Glutamatergic neuron (in vitro differentiated cells): Measurements from ENCODE around the gene ELAVL3. TPM values are rescaled to one million over a fixed set of nuclear protein-coding genes. Genes with fewer than 3 reads are reported as not detected.

Experiments used
- DNase-seq: peaks from one replicate; pipeline ENCODE4 v3.0.0; 2022
- H3K27ac Mint-ChIP-seq: one replicate; pipeline ENCODE4 v1.8.0; 2020; ENCODE audit warnings: mild to moderate bottlenecking, mixed read lengths, inconsistent platforms; ENCODE audit not compliant: unreplicated experiment
- H3K27me3 Mint-ChIP-seq: one replicate; pipeline ENCODE4 v1.8.0; 2020; ENCODE audit warnings: mild to moderate bottlenecking, moderate library complexity, mixed read lengths, inconsistent platforms; ENCODE audit not compliant: unreplicated experiment
- H3K36me3 Mint-ChIP-seq: one replicate; pipeline ENCODE4 v1.8.0; 2020; ENCODE audit warnings: mild to moderate bottlenecking, mixed read lengths, inconsistent platforms; ENCODE audit not compliant: unreplicated experiment
- H3K4me1 Mint-ChIP-seq: one replicate; pipeline ENCODE4 v1.8.0; 2020; ENCODE audit warnings: mild to moderate bottlenecking, low read depth, mixed read lengths, inconsistent platforms; ENCODE audit not compliant: unreplicated experiment
- H3K4me3 Mint-ChIP-seq: one replicate; pipeline ENCODE4 v1.8.0; 2020; ENCODE audit warnings: mild to moderate bottlenecking, mixed read lengths, inconsistent platforms; ENCODE audit not compliant: unreplicated experiment
- H3K9me3 Mint-ChIP-seq: one replicate; pipeline ENCODE4 v1.8.0; 2020; ENCODE audit warnings: mild to moderate bottlenecking, moderate library complexity, mixed read lengths, inconsistent platforms; ENCODE audit not compliant: unreplicated experiment
- CTCF ChIP-seq: fragments of 200-600 bp; sonication (generic); IDR thresholded peaks from one replicate; pipeline ENCODE4 v1.5.0; 2021; ENCODE audit not compliant: partially characterized antibody, unreplicated experiment
- long read RNA-seq: library from polyadenylated mRNA; unstranded; transcript quantifications from one replicate; pipeline ENCODE4 v2.0.0, GENCODE V29; 2020; ENCODE audit not compliant: unreplicated experiment
- total RNA-seq: library from RNA; stranded (reverse); fragmentation: NEBNext Ultra II Directional; extraction: Animal tissue kit (Norgen Biotek cat#: 25700); gene quantifications from one replicate; pipeline ENCODE4 v1.2.1, GENCODE V29; 2021; ENCODE audit not compliant: unreplicated experiment

ELAVL3 gene
- 633 TPM for total RNA-seq
- long read RNA-seq, full-length matches to known transcripts = 3 of 24 reads
- long read RNA-seq, partial matches to known transcripts = 1 of 24 reads
- long read RNA-seq, other reads (novel, unspliced or antisense) = 20 of 24 reads

DNA sequence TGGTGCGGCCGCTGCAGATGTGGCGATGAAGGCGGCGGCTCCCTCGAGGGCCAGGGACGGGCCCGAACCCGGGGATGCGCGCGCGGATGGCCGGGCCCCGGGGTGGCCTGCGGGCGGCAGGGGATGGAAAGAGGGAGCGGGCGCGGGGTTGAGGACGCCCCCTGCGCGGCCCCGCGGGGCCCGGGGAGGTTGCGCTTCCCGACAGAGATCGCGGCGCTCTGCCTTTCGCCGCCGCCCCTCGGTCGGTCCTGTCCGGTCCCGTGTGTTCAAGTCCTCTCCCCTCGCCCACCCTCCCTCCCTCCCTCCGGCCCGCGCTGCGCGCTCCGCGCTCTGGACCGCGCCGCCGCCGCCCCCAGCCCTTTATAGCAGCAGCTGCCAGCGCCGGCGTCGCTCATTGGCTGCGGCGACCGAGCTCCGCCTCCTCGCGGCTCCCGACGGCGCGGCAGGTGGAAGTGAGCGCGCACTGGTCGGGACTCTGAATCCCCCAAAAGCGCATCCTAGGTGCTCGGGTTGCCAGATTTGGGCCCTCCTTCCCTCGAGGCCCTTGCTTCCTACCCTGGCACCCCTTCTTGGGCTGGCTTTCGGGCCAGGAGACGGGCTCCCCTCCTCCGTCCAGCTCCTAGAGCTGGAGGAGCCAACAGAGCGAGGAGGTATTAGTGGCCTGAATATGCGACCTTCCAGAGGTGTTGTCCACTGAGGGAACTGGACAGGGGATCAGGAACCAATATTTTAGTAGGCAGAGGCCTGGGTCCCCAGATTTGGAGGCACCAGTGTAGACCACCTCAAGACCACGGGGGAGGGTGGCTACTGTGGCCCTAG lies at the start of gene ELAVL3:
Gene ELAVL3 (minus strand): TSS at position 332 of the 819 bp plus-strand sequence. CDS start 438 bp downstream, outside the sequence.
- Mint-ChIP-seq H3K27me3 (peaks cover 31% of the 10 kb centered on the region), H3K36me3 (peaks cover 10% of the 10 kb centered on the region), H3K4me3 (peak within 1 kb of the TSS; percentile 82)

GRCh38 chr19:11530432-11530831 lies 49.6 kb upstream of the ELAVL3 start:
- peaks cover 9% of the 10 kb centered on the region for H3K9me3 Mint-ChIP-seq
- no peaks in the 10 kb centered on the region for H3K36me3 Mint-ChIP-seq
- TF ChIP-seq CTCF = no peak
- DNase-seq = peak; percentile 75
- peaks cover 8% of the 10 kb centered on the region for H3K4me1 Mint-ChIP-seq
- peak overlapping the region; percentile 49 for H3K4me3 Mint-ChIP-seq
- H3K27ac Mint-ChIP-seq = no peak overlapping the region
- H3K27me3 Mint-ChIP-seq = peaks cover 11% of the 10 kb centered on the region

More for the DNA sequence above, at the start of gene ELAVL3:
- Mint-ChIP-seq H3K4me1 (peaks cover 18% of the 10 kb centered on the region), H3K9me3 (peaks cover 27% of the 10 kb centered on the region), H3K27ac (peak within 1 kb of the TSS; percentile 78)
- DNase-seq = peak; percentile 91
- peak; percentile 69 for TF ChIP-seq CTCF

DNA sequence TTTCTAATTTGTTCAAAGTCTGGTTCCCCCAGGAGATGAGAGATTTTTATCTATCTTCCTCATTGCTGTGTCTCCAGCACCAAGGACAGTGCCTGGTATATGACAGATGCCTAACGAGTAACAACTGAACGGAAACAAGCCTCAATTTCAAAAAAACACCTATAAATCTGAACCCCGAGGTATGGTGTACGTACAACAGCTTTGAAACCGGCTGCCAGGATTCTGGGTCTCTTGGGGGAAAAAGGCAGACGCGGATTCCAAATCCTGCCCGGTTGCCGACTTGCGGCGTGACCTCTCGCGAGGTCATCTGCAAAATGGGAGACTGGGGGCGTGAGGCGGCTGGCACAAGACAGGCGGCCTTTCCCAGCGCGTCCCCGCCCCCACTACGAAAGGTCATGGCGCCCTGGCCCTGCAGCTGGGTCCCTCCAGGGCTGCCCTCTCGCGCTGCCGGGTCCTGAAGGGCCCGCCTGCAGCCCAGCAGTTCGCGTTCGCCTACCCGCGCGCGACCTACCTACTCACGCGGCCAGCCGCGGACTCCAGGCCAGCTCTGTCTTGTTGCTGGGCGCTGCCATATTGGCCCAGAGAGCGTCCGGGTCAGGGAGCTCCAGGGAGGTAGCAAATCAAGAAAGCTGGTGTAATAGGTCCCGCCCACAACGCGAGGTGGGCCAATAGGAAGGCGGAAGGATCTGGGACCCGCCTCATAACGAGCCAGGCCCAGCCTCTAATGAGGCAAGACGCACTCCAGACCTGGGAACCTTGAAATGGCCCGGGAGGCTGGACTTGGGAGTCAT lies 47.9 kb upstream of the ELAVL3 start, which contains the start of gene ECSIT:
Gene ECSIT (minus strand): TSS at position 584 of the 791 bp plus-strand sequence. CDS start 9,964 bp downstream, outside the sequence.
- no peaks in the 10 kb centered on the region for H3K36me3 Mint-ChIP-seq
- no peak for TF ChIP-seq CTCF
- peaks cover 6% of the 10 kb centered on the region for H3K4me1 Mint-ChIP-seq
- peak within 1 kb of the TSS; percentile 100 for H3K27ac Mint-ChIP-seq
- peaks cover 7% of the 10 kb centered on the region for H3K9me3 Mint-ChIP-seq
- peak within 1 kb of the TSS; percentile 97 for H3K4me3 Mint-ChIP-seq
- peak; percentile 95 for DNase-seq
- peaks cover 6% of the 10 kb centered on the region for H3K27me3 Mint-ChIP-seq

- no peak for TF ChIP-seq CTCF
- Mint-ChIP-seq H3K27ac (no peak overlapping the region), H3K4me1 (no peaks in the 10 kb centered on the region), H3K36me3 (peaks cover 7% of the 10 kb centered on the region), H3K9me3 (no peaks in the 10 kb centered on the region), H3K27me3 (peaks cover 2% of the 10 kb centered on the region), H3K4me3 (no peak overlapping the region)
- no peak for DNase-seq
Observed at GRCh38 chr19:11519138-11519537, 38.3 kb upstream of the ELAVL3 start.
